Measurements from ENCODE around the gene METTL6. TPM values are rescaled to one million over a fixed set of nuclear protein-coding genes. Genes with fewer than 3 reads are reported as not detected.

Gene METTL6
- total and polyA plus RNA-seq, 10 of the 15 experiments (the other 5 are each of a cell fraction or from before 2014, with no cell fraction given): 13.8 to 29.6 (median 20.8) TPM

GRCh38 chr3:15384510-15385237 lies 42.7 kb downstream of the METTL6 start (continued):
- peak; percentile 43 for TF ChIP-seq SKIL (IDR thresholded peaks at IDR 0.05; ENCODE audit: low read depth, poor library complexity, severe bottlenecking)
- TF ChIP-seq ZNF384 (IDR thresholded peaks at IDR 0.05; ENCODE audit: borderline replicate concordance, low read depth, low read length): 0 out of 2 replicates have a peak, but pooled peaks have one; percentile 27
- TF ChIP-seq CREB1 (IDR thresholded peaks at IDR 0.05; ENCODE audit: low read depth): no peak
- TF ChIP-seq ZBTB33 (IDR thresholded peaks at IDR 0.05): no peak
- 0 out of 2 replicates have a peak, but pooled peaks have one; percentile 1 for TF ChIP-seq RAD21 (IDR thresholded peaks at IDR 0.05; ENCODE audit: insufficient read depth, low read depth, low read length)
- TF ChIP-seq ATF2 (IDR thresholded peaks at IDR 0.05; ENCODE audit: low read length): peak; percentile 60; the same call in 1 of the 2 replicates
- 0 out of 2 replicates have a peak, but pooled peaks have one; percentile 8 for TF ChIP-seq IRF4 (IDR thresholded peaks at IDR 0.05; ENCODE audit: low read depth, low read length)
- 0 out of 2 replicates have a peak, but pooled peaks have one; percentile 38 for TF ChIP-seq PML (IDR thresholded peaks at IDR 0.05; ENCODE audit: low read length)
- TF ChIP-seq CEBPZ (IDR thresholded peaks at IDR 0.05; ENCODE audit: low read depth, low read length): no peak
- peak; percentile 92; the same call in 2 of the 3 replicates for TF ChIP-seq POU2F2 (IDR thresholded peaks at IDR 0.05; ENCODE audit: borderline replicate concordance, low read depth, low read length)
- no peak for TF ChIP-seq HCFC1 (IDR thresholded peaks at IDR 0.05; ENCODE audit: low read length)
- 0 out of 2 replicates have a peak, but pooled peaks have one; percentile 28 for TF ChIP-seq RCOR1 (conservative IDR thresholded peaks at IDR 0.05; ENCODE audit: low read depth, low read length)
- 0 out of 2 replicates have a peak, but pooled peaks have one; percentile 23 for TF ChIP-seq PAX5 (IDR thresholded peaks at IDR 0.05; ENCODE audit: borderline replicate concordance, low read depth, low read length)
- peak; percentile 31; the same call in 1 of the 2 replicates for TF ChIP-seq BACH1 (IDR thresholded peaks at IDR 0.05; ENCODE audit: borderline replicate concordance)
- TF ChIP-seq MTA2 (IDR thresholded peaks at IDR 0.05; ENCODE audit: low read depth): peak; percentile 87
- no peak for TF ChIP-seq ZBTB4 (CRISPR knock-in tag; IDR thresholded peaks at IDR 0.05)
- no peak for TF ChIP-seq SRF (IDR thresholded peaks at IDR 0.05; ENCODE audit: low read depth in 2 of 2, low read length in 2 of 2)
